NT2/D1 (cell line): ENCODE data around the gene RFX3.

Source experiments
- DNase-seq: peaks from one replicate; pipeline ENCODE4 v3.0.0-alpha.2; 2011; ENCODE audit warnings: low read depth, low spot score
- H3K27me3 ChIP-seq: 2 replicates; pipeline ENCODE4 v1.6.0; 2011; ENCODE audit warnings: mild to moderate bottlenecking; ENCODE audit not compliant: insufficient read length, insufficient read depth
- H3K36me3 ChIP-seq: 2 replicates; pipeline ENCODE4 v1.6.1; 2011; ENCODE audit warnings: mild to moderate bottlenecking, low read length, mixed read lengths; ENCODE audit not compliant: insufficient read depth, insufficient read length
- H3K4me1 ChIP-seq: 2 replicates; pipeline ENCODE4 v1.5.1; 2011; ENCODE audit not compliant: insufficient read depth, insufficient read length
- H3K4me3 ChIP-seq: 2 replicates; pipeline ENCODE4 v1.5.1; 2011; ENCODE audit warnings: low read depth; ENCODE audit not compliant: insufficient read length
- H3K9ac ChIP-seq: 2 replicates; pipeline ENCODE4 v1.6.0; 2011; ENCODE audit warnings: low read depth; ENCODE audit not compliant: insufficient read length
- H3K9me3 ChIP-seq: 2 replicates; pipeline ENCODE4 v1.5.1; 2011; ENCODE audit warnings: mild to moderate bottlenecking, low read length; ENCODE audit not compliant: insufficient read depth
- SUZ12 ChIP-seq: IDR thresholded peaks from 2 replicates; pipeline ENCODE4 v1.6.1; 2011; ENCODE audit not compliant: insufficient read length, insufficient read depth; ENCODE audit errors: extremely low read depth
- YY1 ChIP-seq: IDR thresholded peaks from 2 replicates; pipeline ENCODE4 v1.6.1; 2011; ENCODE audit not compliant: insufficient read length, insufficient read depth
- ZNF274 ChIP-seq: IDR thresholded peaks from 2 replicates; pipeline ENCODE4 v1.6.1; 2011; ENCODE audit warnings: mild to moderate bottlenecking, low read depth, low read length

The RFX3 gene

GRCh38 chr9:3491450-3491849 lies 34.4 kb downstream of the RFX3 start:
- Histone ChIP-seq H3K4me1 (no peaks in the 10 kb centered on the region), H3K36me3 (no peaks in the 10 kb centered on the region), H3K9me3 (no peaks in the 10 kb centered on the region), H3K4me3 (no peak overlapping the region), H3K9ac (no peak overlapping the region), H3K27me3 (no peaks in the 10 kb centered on the region)
- DNase-seq, result no peak
- TF ChIP-seq SUZ12, result no peak
- no peak for TF ChIP-seq YY1
- TF ChIP-seq ZNF274, result no peak

- Histone ChIP-seq H3K4me3 (no peak overlapping the region), H3K9me3 (no peaks in the 10 kb centered on the region), H3K36me3 (no peaks in the 10 kb centered on the region), H3K4me1 (no peaks in the 10 kb centered on the region), H3K9ac (no peak overlapping the region), H3K27me3 (no peaks in the 10 kb centered on the region)
- no peak for DNase-seq
- no peak for TF ChIP-seq SUZ12
- no peak for TF ChIP-seq YY1
- no peak for TF ChIP-seq ZNF274
Observed at GRCh38 chr9:3490957-3491356, 34.8 kb downstream of the RFX3 start.

DNA sequence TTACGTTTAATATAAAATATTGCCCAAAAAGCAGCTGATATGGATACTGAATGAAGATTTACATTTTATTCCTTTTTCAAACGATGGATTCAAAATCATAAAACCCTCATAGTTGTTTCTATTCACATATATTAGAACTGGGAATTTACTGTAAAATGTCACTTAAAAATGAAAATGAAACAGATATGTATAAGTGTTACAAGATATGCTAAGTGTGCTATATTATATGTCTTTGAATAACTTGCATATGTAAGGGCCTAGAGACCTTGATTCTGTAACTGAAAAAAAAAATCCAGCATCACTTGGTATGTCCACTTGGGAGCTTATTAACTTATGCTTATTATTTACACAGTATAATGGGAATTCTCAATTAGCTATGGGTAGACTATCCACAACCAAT lies 43.2 kb downstream of the RFX3 start:
- Histone ChIP-seq H3K9me3 (no peaks in the 10 kb centered on the region), H3K4me3 (no peak overlapping the region), H3K4me1 (no peaks in the 10 kb centered on the region), H3K36me3 (no peaks in the 10 kb centered on the region), H3K9ac (no peak overlapping the region), H3K27me3 (no peaks in the 10 kb centered on the region)
- DNase-seq, result no peak
- no peak for TF ChIP-seq YY1
- TF ChIP-seq ZNF274, result no peak
- no peak for TF ChIP-seq SUZ12

- no peaks in the 10 kb centered on the region for H3K9me3 ChIP-seq
- DNase-seq, result peak; percentile 25
- no peaks in the 10 kb centered on the region for H3K36me3 ChIP-seq
- no peaks in the 10 kb centered on the region for H3K4me1 ChIP-seq
- no peaks in the 10 kb centered on the region for H3K27me3 ChIP-seq
- TF ChIP-seq ZNF274 (no peak), YY1 (no peak), SUZ12 (no peak)
- H3K4me3 ChIP-seq, result no peak overlapping the region
- H3K9ac ChIP-seq, result no peak overlapping the region
Observed at GRCh38 chr9:3480353-3480655, 45.5 kb downstream of the RFX3 start.

DNA sequence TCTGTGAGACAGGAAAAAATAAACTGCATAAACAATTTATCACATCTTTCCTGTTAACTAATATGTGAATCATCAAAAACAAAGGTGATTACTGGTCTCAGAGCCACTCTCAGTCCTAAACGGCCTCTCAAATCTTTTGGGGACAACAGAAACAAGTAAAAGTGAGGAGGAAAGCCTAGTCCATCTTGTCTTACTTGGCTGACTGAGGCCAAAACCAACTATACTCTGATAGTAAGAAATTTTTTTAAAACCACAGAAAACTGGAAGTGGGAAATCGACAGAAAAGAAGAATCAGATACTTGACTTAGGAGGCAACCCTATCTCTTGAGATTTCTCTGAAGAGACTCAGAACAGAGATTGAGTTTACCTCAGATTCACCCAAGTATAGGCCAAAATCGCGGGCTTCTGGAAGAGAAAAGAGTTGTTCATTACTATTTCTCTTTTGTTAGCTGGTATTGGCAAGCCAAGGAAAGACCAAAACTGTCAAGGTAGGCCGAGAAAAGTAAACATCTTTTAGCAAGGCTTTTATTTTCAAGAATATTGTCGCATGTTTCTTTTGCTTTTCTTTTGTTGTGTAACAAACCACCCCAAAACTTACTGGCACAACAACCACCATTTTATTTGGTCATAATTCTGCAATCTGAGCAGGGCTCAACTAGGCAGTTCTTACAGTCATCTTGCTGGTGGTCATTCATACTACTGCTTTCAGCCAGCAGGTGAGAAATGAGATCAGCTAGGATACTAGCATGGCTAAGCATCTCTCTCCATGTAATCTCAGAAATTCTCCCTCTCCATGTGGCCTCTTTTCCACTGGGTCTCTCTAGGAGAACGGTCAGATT lies 46.1 kb downstream of the RFX3 start:
- H3K4me1 ChIP-seq, result no peaks in the 10 kb centered on the region
- TF ChIP-seq YY1, result no peak
- TF ChIP-seq ZNF274, result no peak
- TF ChIP-seq SUZ12, result no peak
- no peak overlapping the region for H3K4me3 ChIP-seq
- H3K27me3 ChIP-seq, result no peaks in the 10 kb centered on the region
- no peaks in the 10 kb centered on the region for H3K36me3 ChIP-seq
- no peaks in the 10 kb centered on the region for H3K9me3 ChIP-seq
- no peak overlapping the region for H3K9ac ChIP-seq
- no peak for DNase-seq

- no peaks in the 10 kb centered on the region for H3K4me1 ChIP-seq
- no peaks in the 10 kb centered on the region for H3K9me3 ChIP-seq
- H3K4me3 ChIP-seq, result no peak overlapping the region
- TF ChIP-seq YY1, result no peak
- no peak for TF ChIP-seq ZNF274
- TF ChIP-seq SUZ12, result no peak
- H3K27me3 ChIP-seq, result no peaks in the 10 kb centered on the region
- H3K36me3 ChIP-seq, result no peaks in the 10 kb centered on the region
- H3K9ac ChIP-seq, result no peak overlapping the region
- no peak for DNase-seq
Observed at GRCh38 chr9:3478549-3478953, 47.2 kb downstream of the RFX3 start.

DNA sequence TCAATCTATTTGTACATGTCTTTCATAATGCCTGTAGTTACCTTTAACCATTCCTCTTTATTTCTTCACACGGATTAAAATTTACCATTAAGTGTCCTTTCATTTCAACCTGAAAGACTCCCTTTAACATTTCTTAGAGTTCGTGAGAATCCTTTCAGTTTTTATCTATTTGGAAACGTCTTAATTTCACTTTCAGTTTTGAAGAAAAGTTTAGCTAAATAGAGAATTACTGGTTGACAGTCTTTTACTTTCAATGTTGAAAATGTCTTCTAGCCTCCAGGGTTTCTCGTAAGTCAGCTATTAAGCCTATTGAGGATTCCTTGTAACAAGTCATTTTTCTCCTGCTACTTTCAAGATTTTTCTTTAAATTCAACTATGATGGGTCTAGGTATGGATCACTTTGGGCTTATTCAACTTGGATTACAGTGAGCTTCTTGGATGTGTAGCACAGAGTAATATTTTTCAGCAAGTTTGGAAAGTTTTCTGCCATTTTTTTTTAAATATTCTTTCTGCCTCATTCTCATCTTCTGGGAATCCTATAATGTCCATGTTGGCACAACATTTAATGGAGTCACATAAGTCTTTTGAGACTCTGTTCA lies 48.5 kb downstream of the RFX3 start:
- Histone ChIP-seq H3K4me1 (no peaks in the 10 kb centered on the region), H3K9me3 (no peaks in the 10 kb centered on the region), H3K27me3 (no peaks in the 10 kb centered on the region), H3K36me3 (no peaks in the 10 kb centered on the region), H3K4me3 (no peak overlapping the region), H3K9ac (no peak overlapping the region)
- no peak for TF ChIP-seq ZNF274
- TF ChIP-seq YY1, result no peak
- TF ChIP-seq SUZ12, result no peak
- no peak for DNase-seq
